ENCODE data around the gene ATXN1.

The ATXN1 gene

GRCh38 chr6:16427124-16427523 is 334.1 kb downstream of the ATXN1 start:
- no peak for TF ChIP-seq CTCF (IDR thresholded peaks at IDR 0.05)
- H3K9me3 ChIP-seq (ENCODE audit: control insufficient read depth, low read length): no peaks in the 10 kb centered on the region
- no peak overlapping the region for H3K9ac ChIP-seq
- H3K79me2 ChIP-seq: peaks cover 4% of the 10 kb centered on the region
- H3K4me2 ChIP-seq (ENCODE audit: low read length): no peak overlapping the region
- H3K27me3 ChIP-seq (ENCODE audit: control insufficient read depth, insufficient read depth, low read length): no peaks in the 10 kb centered on the region
- H3K4me1 ChIP-seq: no peaks in the 10 kb centered on the region
- H3K4me3 ChIP-seq (ENCODE audit: low read depth, low read length): no peak overlapping the region
- H3K27ac ChIP-seq: no peak overlapping the region
- no peaks in the 10 kb centered on the region for H3K36me3 ChIP-seq (ENCODE audit: control insufficient read depth, insufficient read depth, low read length)
- H2AFZ ChIP-seq: no peak overlapping the region

- no peak for TF ChIP-seq CTCF (IDR thresholded peaks at IDR 0.05)
- no peaks in the 10 kb centered on the region for H3K36me3 ChIP-seq (ENCODE audit: control insufficient read depth, insufficient read depth, low read length)
- no peak overlapping the region for H3K27ac ChIP-seq
Observed at GRCh38 chr6:16425881-16426615, 335.2 kb downstream of the ATXN1 start.

GRCh38 chr6:16421462-16421960 is 339.7 kb downstream of the ATXN1 start:
- no peak overlapping the region for H3K9ac ChIP-seq
- H3K36me3 ChIP-seq (ENCODE audit: control insufficient read depth, insufficient read depth, low read length): no peaks in the 10 kb centered on the region
- H3K4me3 ChIP-seq (ENCODE audit: low read depth, low read length): no peak overlapping the region
- peaks cover 6% of the 10 kb centered on the region for H3K79me2 ChIP-seq
- H3K4me2 ChIP-seq (ENCODE audit: low read length): no peak overlapping the region
- H3K27ac ChIP-seq: no peak overlapping the region
- no peak for TF ChIP-seq CTCF (IDR thresholded peaks at IDR 0.05)
- no peaks in the 10 kb centered on the region for H3K9me3 ChIP-seq (ENCODE audit: control insufficient read depth, low read length)
- H3K4me1 ChIP-seq: no peaks in the 10 kb centered on the region
- H2AFZ ChIP-seq: no peak overlapping the region
- H3K27me3 ChIP-seq (ENCODE audit: control insufficient read depth, insufficient read depth, low read length): no peaks in the 10 kb centered on the region

More at GRCh38 chr6:16425881-16426615, 335.2 kb downstream of the ATXN1 start:
- Histone ChIP-seq H3K9me3 (ENCODE audit: control insufficient read depth, low read length) (no peaks in the 10 kb centered on the region), H3K4me2 (ENCODE audit: low read length) (no peak overlapping the region), H3K4me1 (no peaks in the 10 kb centered on the region), H3K27me3 (ENCODE audit: control insufficient read depth, insufficient read depth, low read length) (no peaks in the 10 kb centered on the region), H2AFZ (no peak overlapping the region), H3K79me2 (peaks cover 6% of the 10 kb centered on the region), H3K4me3 (ENCODE audit: low read depth, low read length) (no peak overlapping the region), H3K9ac (no peak overlapping the region)

GRCh38 chr6:16420715-16421461 is 340.4 kb downstream of the ATXN1 start:
- H3K9me3 ChIP-seq (ENCODE audit: control insufficient read depth, low read length): no peaks in the 10 kb centered on the region
- H3K36me3 ChIP-seq (ENCODE audit: control insufficient read depth, insufficient read depth, low read length): no peaks in the 10 kb centered on the region
- H3K27ac ChIP-seq: no peak overlapping the region
- no peak overlapping the region for H3K4me3 ChIP-seq (ENCODE audit: low read depth, low read length)
- H3K4me2 ChIP-seq (ENCODE audit: low read length): no peak overlapping the region
- TF ChIP-seq CTCF (IDR thresholded peaks at IDR 0.05): no peak
- peaks cover 6% of the 10 kb centered on the region for H3K79me2 ChIP-seq
- no peaks in the 10 kb centered on the region for H3K4me1 ChIP-seq
- H2AFZ ChIP-seq: no peak overlapping the region
- no peak overlapping the region for H3K9ac ChIP-seq
- H3K27me3 ChIP-seq (ENCODE audit: control insufficient read depth, insufficient read depth, low read length): no peaks in the 10 kb centered on the region
